Umbilical cord (tissue), 1 donor: ENCODE measurements around the gene AUP1. TPM values are rescaled to one million over a fixed set of nuclear protein-coding genes. Genes with fewer than 3 reads are reported as not detected.

Source experiments
- total RNA-seq: library from RNA; depleted of rRNA; stranded (reverse); fragments of >200 nt; gene quantifications from one replicate; pipeline ENCODE4 v1.2.3, GENCODE V29; 2014; ENCODE audit warnings: low replicate concordance; ENCODE audit not compliant: insufficient read depth

AUP1 gene
- total RNA-seq, 1 donor from 2014 or later: 41.9 TPM

Other genes starting within 250 kb of the AUP1 start
- 3.6 TPM for gene SLC4A5, start 186.3 kb downstream of the AUP1 start, total RNA-seq
- gene DCTN1, start 149.4 kb downstream of the AUP1 start, total RNA-seq: 49.8 TPM
- gene C2orf81, start 108.1 kb downstream of the AUP1 start, total RNA-seq: 1.4 TPM
- 14.2 TPM for gene WDR54, start 108.0 kb downstream of the AUP1 start, total RNA-seq
- gene RTKN, start 87.8 kb downstream of the AUP1 start, total RNA-seq: 17.3 TPM
- gene INO80B, start 74.6 kb downstream of the AUP1 start, total RNA-seq: 21.7 TPM
- 29.4 TPM for gene WBP1, start 71.3 kb downstream of the AUP1 start, total RNA-seq
- 40.4 TPM for gene MOGS, start 64.3 kb downstream of the AUP1 start, total RNA-seq
- 47.4 TPM for gene MRPL53, start 57.0 kb downstream of the AUP1 start, total RNA-seq
- 35.2 TPM for gene CCDC142, start 46.7 kb downstream of the AUP1 start, total RNA-seq
- 21.7 TPM for gene TTC31, start 46.6 kb downstream of the AUP1 start, total RNA-seq
- gene LBX2, start 30.1 kb downstream of the AUP1 start, total RNA-seq: not detected
- gene PCGF1, start 22.0 kb downstream of the AUP1 start, total RNA-seq: 13.5 TPM
- not detected for gene TLX2, start 15.3 kb downstream of the AUP1 start, total RNA-seq
- gene DQX1, start 3.5 kb downstream of the AUP1 start, total RNA-seq: 0.24 TPM
- 49.4 TPM for gene HTRA2, start 227 bp upstream of the AUP1 start, total RNA-seq
- gene LOXL3, start 24.2 kb upstream of the AUP1 start, total RNA-seq: 68.1 TPM
- 12.0 TPM for gene DOK1, start 25.0 kb upstream of the AUP1 start, total RNA-seq
- gene M1AP, start 118.6 kb upstream of the AUP1 start, total RNA-seq: 1.9 TPM
- gene SEMA4F, start 124.5 kb upstream of the AUP1 start, total RNA-seq: 26.5 TPM